ENCODE results near the gene MCM5.

MCM5 gene

DNA sequence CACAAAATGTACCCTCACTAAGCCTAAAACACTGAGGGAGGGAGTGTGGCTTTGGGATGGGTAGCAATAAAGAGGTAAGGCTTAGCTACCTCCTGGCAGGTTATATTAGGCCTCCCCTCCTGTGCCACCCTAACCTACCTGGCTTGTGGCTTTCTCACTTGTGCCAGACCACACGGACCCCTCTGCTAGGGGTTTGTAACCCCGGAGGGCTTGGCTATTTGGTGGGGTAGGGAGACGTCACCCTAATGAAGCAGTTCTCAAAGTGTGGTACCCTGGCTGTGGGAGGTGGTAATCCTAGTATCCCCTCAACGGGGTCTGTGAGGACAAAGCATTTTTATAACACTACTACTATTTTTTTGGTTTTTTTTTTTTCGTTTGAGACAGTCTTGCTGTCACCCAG is 9.0 kb upstream of the MCM5 start:
- H3F3A ChIP-seq (ENCODE audit: insufficient read depth, low read length): no peaks in the 10 kb centered on the region
- H2AFZ ChIP-seq (ENCODE audit: low read length): no peak overlapping the region
- H3K79me2 ChIP-seq (ENCODE audit: insufficient read depth, low read length): no peaks in the 10 kb centered on the region
- H3K4me1 ChIP-seq (ENCODE audit: insufficient read depth, low read length, severe bottlenecking): peaks cover 21% of the 10 kb centered on the region
- H3K4me3 ChIP-seq (ENCODE audit: low read depth, low read length, poor library complexity, severe bottlenecking): no peak overlapping the region
- H4K20me1 ChIP-seq (ENCODE audit: insufficient read depth, low read length): no peaks in the 10 kb centered on the region
- H3K9me3 ChIP-seq (ENCODE audit: low read length): no peaks in the 10 kb centered on the region
- H3K9ac ChIP-seq (ENCODE audit: low read length): no peak overlapping the region
- H3K27ac ChIP-seq (ENCODE audit: low read depth, low read length, poor library complexity, severe bottlenecking): no peak overlapping the region
- H3K27me3 ChIP-seq (ENCODE audit: insufficient read depth, low read length): no peaks in the 10 kb centered on the region
- no peaks in the 10 kb centered on the region for H3K9me2 ChIP-seq (ENCODE audit: low read depth, low read length)
- TF ChIP-seq, protein P1, sequence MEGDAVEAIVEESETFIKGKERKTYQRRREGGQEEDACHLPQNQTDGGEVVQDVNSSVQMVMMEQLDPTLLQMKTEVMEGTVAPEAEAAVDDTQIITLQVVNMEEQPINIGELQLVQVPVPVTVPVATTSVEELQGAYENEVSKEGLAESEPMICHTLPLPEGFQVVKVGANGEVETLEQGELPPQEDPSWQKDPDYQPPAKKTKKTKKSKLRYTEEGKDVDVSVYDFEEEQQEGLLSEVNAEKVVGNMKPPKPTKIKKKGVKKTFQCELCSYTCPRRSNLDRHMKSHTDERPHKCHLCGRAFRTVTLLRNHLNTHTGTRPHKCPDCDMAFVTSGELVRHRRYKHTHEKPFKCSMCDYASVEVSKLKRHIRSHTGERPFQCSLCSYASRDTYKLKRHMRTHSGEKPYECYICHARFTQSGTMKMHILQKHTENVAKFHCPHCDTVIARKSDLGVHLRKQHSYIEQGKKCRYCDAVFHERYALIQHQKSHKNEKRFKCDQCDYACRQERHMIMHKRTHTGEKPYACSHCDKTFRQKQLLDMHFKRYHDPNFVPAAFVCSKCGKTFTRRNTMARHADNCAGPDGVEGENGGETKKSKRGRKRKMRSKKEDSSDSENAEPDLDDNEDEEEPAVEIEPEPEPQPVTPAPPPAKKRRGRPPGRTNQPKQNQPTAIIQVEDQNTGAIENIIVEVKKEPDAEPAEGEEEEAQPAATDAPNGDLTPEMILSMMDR (IDR thresholded peaks at IDR 0.05; ENCODE audit: low read length): no peak
- TF ChIP-seq EZH2 (IDR thresholded peaks at IDR 0.05; ENCODE audit: borderline replicate concordance, low read length): no peak
- peaks cover 32% of the 10 kb centered on the region for H3K36me3 ChIP-seq (ENCODE audit: insufficient read depth, low read length)
- no peak overlapping the region for H3K4me2 ChIP-seq (ENCODE audit: low read length)

DNA sequence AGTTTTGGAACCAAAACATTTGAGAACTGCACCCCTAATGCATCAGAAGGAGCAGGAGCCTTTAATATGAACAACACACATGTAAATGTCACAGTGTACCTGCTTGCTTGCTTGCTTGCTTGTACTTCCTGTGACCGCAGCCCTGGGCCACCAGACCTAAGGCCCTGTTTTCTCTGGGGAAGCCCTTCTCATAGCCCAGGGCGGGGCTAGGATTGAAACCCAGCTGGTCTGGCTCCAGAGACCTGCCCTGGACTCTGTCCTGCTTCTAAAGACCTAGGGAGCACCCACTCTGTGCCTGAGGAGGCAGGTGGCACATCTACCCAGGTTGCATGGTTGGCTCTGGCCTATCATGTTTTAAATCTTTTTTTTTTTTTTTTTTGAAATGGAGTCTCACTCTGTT is 7.6 kb upstream of the MCM5 start:
- Histone ChIP-seq H3K4me1 (ENCODE audit: insufficient read depth, low read length, severe bottlenecking) (peaks cover 33% of the 10 kb centered on the region), H3K79me2 (ENCODE audit: insufficient read depth, low read length) (no peaks in the 10 kb centered on the region), H3K9me3 (ENCODE audit: low read length) (no peaks in the 10 kb centered on the region), H3K27me3 (ENCODE audit: insufficient read depth, low read length) (no peaks in the 10 kb centered on the region), H3K9ac (ENCODE audit: low read length) (peak overlapping the region; percentile 31; the same call in 1 of the 2 replicates), H3K4me2 (ENCODE audit: low read length) (no peak overlapping the region), H2AFZ (ENCODE audit: low read length) (no peak overlapping the region), H3K36me3 (ENCODE audit: insufficient read depth, low read length) (peaks cover 20% of the 10 kb centered on the region), H4K20me1 (ENCODE audit: insufficient read depth, low read length) (no peaks in the 10 kb centered on the region), H3K9me2 (ENCODE audit: low read depth, low read length) (no peaks in the 10 kb centered on the region), H3K27ac (ENCODE audit: low read depth, low read length, poor library complexity, severe bottlenecking) (peak overlapping the region; percentile 60), H3F3A (ENCODE audit: insufficient read depth, low read length) (no peaks in the 10 kb centered on the region), H3K4me3 (ENCODE audit: low read depth, low read length, poor library complexity, severe bottlenecking) (no peak overlapping the region)
- TF ChIP-seq, protein P1 (IDR thresholded peaks at IDR 0.05; ENCODE audit: low read length): no peak
- TF ChIP-seq EZH2 (IDR thresholded peaks at IDR 0.05; ENCODE audit: borderline replicate concordance, low read length): no peak

DNA sequence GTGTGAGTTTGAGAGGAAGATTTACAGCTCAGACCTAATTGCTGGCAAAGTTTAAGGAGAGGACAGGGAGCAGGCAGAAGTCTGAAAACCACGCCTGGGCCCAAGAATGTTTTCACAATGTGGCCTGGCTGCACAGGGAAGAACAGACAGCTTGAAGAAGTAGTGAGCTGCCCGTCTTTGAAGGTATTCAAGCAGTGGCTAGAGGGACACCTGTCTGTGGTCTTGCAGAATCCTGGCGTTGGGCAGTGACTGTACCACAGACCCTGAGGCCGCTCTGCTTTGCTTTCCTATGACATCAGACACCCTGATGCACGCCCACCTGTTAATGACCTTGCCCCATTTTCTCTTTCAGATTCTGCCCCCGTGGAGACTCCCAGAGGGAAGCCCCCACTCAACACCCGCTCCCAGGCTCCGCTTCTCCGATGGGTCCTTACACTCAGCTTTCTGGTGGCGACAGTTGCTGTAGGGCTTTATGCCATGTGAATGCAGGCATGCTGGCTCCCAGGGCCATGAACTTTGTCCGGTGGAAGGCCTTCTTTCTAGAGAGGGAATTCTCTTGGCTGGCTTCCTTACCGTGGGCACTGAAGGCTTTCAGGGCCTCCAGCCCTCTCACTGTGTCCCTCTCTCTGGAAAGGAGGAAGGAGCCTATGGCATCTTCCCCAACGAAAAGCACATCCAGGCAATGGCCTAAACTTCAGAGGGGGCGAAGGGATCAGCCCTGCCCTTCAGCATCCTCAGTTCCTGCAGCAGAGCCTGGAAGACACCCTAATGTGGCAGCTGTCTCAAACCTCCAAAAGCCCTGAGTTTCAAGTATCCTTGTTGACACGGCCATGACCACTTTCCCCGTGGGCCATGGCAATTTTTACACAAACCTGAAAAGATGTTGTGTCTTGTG is 6.6 kb upstream of the MCM5 start:
- H3K27ac ChIP-seq (ENCODE audit: low read depth, low read length, poor library complexity, severe bottlenecking): peak overlapping the region; percentile 80
- TF ChIP-seq, protein P1 (IDR thresholded peaks at IDR 0.05; ENCODE audit: low read length): no peak
- no peak for TF ChIP-seq EZH2 (IDR thresholded peaks at IDR 0.05; ENCODE audit: borderline replicate concordance, low read length)
- H3K9me2 ChIP-seq (ENCODE audit: low read depth, low read length): no peaks in the 10 kb centered on the region
- no peaks in the 10 kb centered on the region for H3F3A ChIP-seq (ENCODE audit: insufficient read depth, low read length)
- H2AFZ ChIP-seq (ENCODE audit: low read length): no peak overlapping the region
- H3K4me3 ChIP-seq (ENCODE audit: low read depth, low read length, poor library complexity, severe bottlenecking): no peak overlapping the region
- H3K9me3 ChIP-seq (ENCODE audit: low read length): no peaks in the 10 kb centered on the region
- no peak overlapping the region for H3K9ac ChIP-seq (ENCODE audit: low read length)
- H3K36me3 ChIP-seq (ENCODE audit: insufficient read depth, low read length): peaks cover 15% of the 10 kb centered on the region
- H3K79me2 ChIP-seq (ENCODE audit: insufficient read depth, low read length): no peaks in the 10 kb centered on the region
- H3K4me2 ChIP-seq (ENCODE audit: low read length): no peak overlapping the region
- no peaks in the 10 kb centered on the region for H3K27me3 ChIP-seq (ENCODE audit: insufficient read depth, low read length)
- no peaks in the 10 kb centered on the region for H4K20me1 ChIP-seq (ENCODE audit: insufficient read depth, low read length)
- H3K4me1 ChIP-seq (ENCODE audit: insufficient read depth, low read length, severe bottlenecking): peaks cover 43% of the 10 kb centered on the region
